CD8-positive, alpha-beta memory T cell (primary cell): Measurements from ENCODE around the gene DCDC2B. TPM values are rescaled to one million over a fixed set of nuclear protein-coding genes. Genes with fewer than 3 reads are reported as not detected.
A peak's percentile ranks its signal among the peaks of the same experiment; 100 is the strongest.

Experiments
- CTCF ChIA-PET: fragments of 350-600 bp; sonication (Branson Sonifier 250); formaldehyde crosslinking; loops from one replicate; lab custom pipeline; 2021; ENCODE audit warnings: antibody characterized with exemption; lab: Charles Lee
- POLR2A ChIA-PET: fragments of 350-600 bp; sonication (Branson Sonifier 250); formaldehyde crosslinking; loops from one replicate; lab custom pipeline; 2021; ENCODE audit warnings: antibody characterized with exemption; lab: Charles Lee
- DNase-seq, 5 donors: peaks; one replicate each; pipeline versions ENCODE4 v3.0.0 to v3.0.0-alpha.2; 2020 to 2022; ENCODE audit warnings: mixed read lengths in 1 of 5
- H3K27ac ChIP-seq: one replicate; pipeline ENCODE4 v1.7.0; 2013; ENCODE audit warnings: low read depth, mild to moderate bottlenecking, low read length, moderate library complexity
- H3K27me3 ChIP-seq: 2 replicates; pipeline ENCODE4 v1.7.0; 2013; ENCODE audit warnings: low read length, mild to moderate bottlenecking; ENCODE audit not compliant: insufficient read depth, poor library complexity, severe bottlenecking
- H3K36me3 ChIP-seq: 2 replicates; pipeline ENCODE4 v1.7.0; 2013; ENCODE audit warnings: mild to moderate bottlenecking, low read length, moderate library complexity; ENCODE audit not compliant: insufficient read depth
- H3K4me1 ChIP-seq: 2 replicates; pipeline ENCODE4 v1.7.0; 2013; ENCODE audit warnings: mild to moderate bottlenecking, low read length, moderate library complexity; ENCODE audit not compliant: insufficient read depth
- H3K4me3 ChIP-seq: 2 replicates; pipeline ENCODE4 v1.7.0; 2013; ENCODE audit warnings: mild to moderate bottlenecking, low read length
- H3K9me3 ChIP-seq: 2 replicates; pipeline ENCODE4 v1.7.0; 2013; ENCODE audit warnings: mild to moderate bottlenecking, low read length
- H3K27ac Mint-ChIP-seq, 8 donors: one replicate each; pipeline ENCODE4 v1.8.0; 2020 to 2021; ENCODE audit warnings: mixed read lengths in 8 of 8, mild to moderate bottlenecking in 6 of 8, inconsistent platforms in 3 of 8, moderate library complexity in 3 of 8
- H3K27me3 Mint-ChIP-seq, 2 donors: one replicate each; pipeline ENCODE4 v1.8.0; 2020 to 2021; ENCODE audit warnings: mixed read lengths in 2 of 2, mild to moderate bottlenecking in 1 of 2, moderate library complexity in 1 of 2
- H3K36me3 Mint-ChIP-seq, 3 donors: one replicate each; pipeline ENCODE4 v1.8.0; 2020 to 2021; ENCODE audit warnings: mixed read lengths in 3 of 3, inconsistent platforms in 1 of 3, mild to moderate bottlenecking in 1 of 3
- H3K4me1 Mint-ChIP-seq, 3 donors: one replicate each; pipeline ENCODE4 v1.8.0; 2020 to 2021; ENCODE audit warnings: mixed read lengths in 3 of 3, inconsistent platforms in 1 of 3, mild to moderate bottlenecking in 1 of 3
- H3K4me3 Mint-ChIP-seq, 7 donors: one replicate each; pipeline ENCODE4 v1.8.0; 2020 to 2021; ENCODE audit warnings: mixed read lengths in 7 of 7, mild to moderate bottlenecking in 6 of 7, moderate library complexity in 4 of 7, inconsistent platforms in 2 of 7
- H3K9me3 Mint-ChIP-seq, 5 donors: one replicate each; pipeline ENCODE4 v1.8.0; 2020 to 2022; ENCODE audit warnings: mixed read lengths in 5 of 5, mild to moderate bottlenecking in 3 of 5, moderate library complexity in 2 of 5, inconsistent platforms in 1 of 5
- polyA plus RNA-seq: library from polyadenylated mRNA; unstranded; fragments of 300-500 nt; fragmentation: Illumina TruSeq; gene quantifications from one replicate; pipeline ENCODE4 v1.2.3, GENCODE V29; 2021
- total RNA-seq, 2 experiments: library from RNA; stranded (reverse); gene quantifications; one replicate each; pipeline ENCODE4 v1.2.3, GENCODE V29; 2021

Gene DCDC2B
- total and polyA plus RNA-seq, 3 experiments from 2014 or later = 0.11 to 0.13 TPM; not detected in 1

- CTCF ChIA-PET = interaction anchor here (0.5 to 4.0 kb wide), 5 partner anchors 9 to 200 kb away, joined by 3 to 11 read pairs (median 5); no protein-coding TSS in a partner anchor
- peaks cover 43 to 77% (median 53%) of the 10 kb centered on the region in 3 donors for H3K4me1 Mint-ChIP-seq
- peak overlapping the region; percentile 96 for H3K4me3 ChIP-seq
Observed at GRCh38 chr1:32201011-32201855, 7.7 kb upstream of the DCDC2B start.

GRCh38 chr1:32204943-32205361 lies 3.9 kb upstream of the DCDC2B start:
- H3K27ac Mint-ChIP-seq = peak overlapping the region; percentile 26 to 98 (median 91)
- Histone ChIP-seq H3K27me3 (no peaks in the 10 kb centered on the region), H3K4me1 (peaks cover 33% of the 10 kb centered on the region), H3K36me3 (no peaks in the 10 kb centered on the region), H3K4me3 (peak overlapping the region; percentile 86), H3K27ac (peak overlapping the region; percentile 76), H3K9me3 (no peaks in the 10 kb centered on the region)
- H3K27me3 Mint-ChIP-seq = peaks cover 0 to 2% of the 10 kb centered on the region in 2 donors
- H3K4me1 Mint-ChIP-seq = peaks cover 26 to 50% (median 37%) of the 10 kb centered on the region in 3 donors
- H3K9me3 Mint-ChIP-seq = no peaks in the 10 kb centered on the region
- no peak for DNase-seq
- H3K36me3 Mint-ChIP-seq = peaks cover 0 to 8% (median 0%) of the 10 kb centered on the region in 3 donors
- ChIA-PET POLR2A (interaction anchor here (1.6 to 1.7 kb wide), 2 partner anchors 25 to 189 kb away, joined by 4 to 9 read pairs; partner anchors contain the start of gene BSDC1), CTCF (interaction anchor here (1.0 to 1.9 kb wide), 3 partner anchors 12 to 43 kb away, joined by 3 to 6 read pairs (median 3); no protein-coding TSS in a partner anchor)
- peak overlapping the region; percentile 86 to 96 (median 87) for H3K4me3 Mint-ChIP-seq

More at GRCh38 chr1:32201011-32201855, 7.7 kb upstream of the DCDC2B start:
- POLR2A ChIA-PET = interaction anchor here (1.0 to 2.4 kb wide), 8 partner anchors 10 to 193 kb away, joined by 3 to 12 read pairs (median 4); partner anchors contain the start of genes BSDC1, KPNA6, MARCKSL1 and TXLNA
- Histone ChIP-seq H3K4me1 (peaks cover 47% of the 10 kb centered on the region), H3K27me3 (no peaks in the 10 kb centered on the region), H3K36me3 (no peaks in the 10 kb centered on the region), H3K27ac (peak overlapping the region; percentile 81), H3K9me3 (no peaks in the 10 kb centered on the region)
- Mint-ChIP-seq H3K36me3 (peaks cover 0 to 23% (median 2%) of the 10 kb centered on the region in 3 donors), H3K9me3 (no peaks in the 10 kb centered on the region), H3K4me3 (peak overlapping the region; percentile 83 to 98 (median 92)), H3K27me3 (peaks cover 0 to 2% of the 10 kb centered on the region in 2 donors), H3K27ac (peak overlapping the region; percentile 86 to 99 (median 96))
- DNase-seq = peak; percentile 71 to 86 (median 77)

GRCh38 chr1:32205401-32206370 lies 3.2 kb upstream of the DCDC2B start, which contains the start of gene IQCC:
TSS of gene IQCC (plus strand) at chr1:32205671. CDS start at chr1:32205682, 11 bp downstream.
- Mint-ChIP-seq H3K4me1 (peaks cover 20 to 45% (median 31%) of the 10 kb centered on the region in 3 donors), H3K27me3 (no peaks in the 10 kb centered on the region), H3K4me3 (peak within 1 kb of the TSS; percentile 86 to 96 (median 87)), H3K27ac (peak within 1 kb of the TSS; percentile 65 to 98 (median 91)), H3K9me3 (no peaks in the 10 kb centered on the region), H3K36me3 (peaks cover 0 to 6% (median 0%) of the 10 kb centered on the region in 3 donors)
- H3K27me3 ChIP-seq = no peaks in the 10 kb centered on the region
- peak within 1 kb of the TSS; percentile 76 for H3K27ac ChIP-seq
- DNase-seq = peak; percentile 81 to 91 (median 84)
- CTCF ChIA-PET = interaction anchor here (0.9 to 2.1 kb wide), 8 partner anchors 10 to 130 kb away, joined by 3 to 6 read pairs (median 3); partner anchors contain the start of gene MARCKSL1
- no peaks in the 10 kb centered on the region for H3K9me3 ChIP-seq
- H3K4me3 ChIP-seq = peak within 1 kb of the TSS; percentile 86
- H3K36me3 ChIP-seq = no peaks in the 10 kb centered on the region
- POLR2A ChIA-PET = interaction anchor here (0.5 to 1.7 kb wide), 6 partner anchors 9 to 189 kb away, joined by 3 to 9 read pairs (median 4); partner anchors contain the start of gene BSDC1
- H3K4me1 ChIP-seq = peaks cover 29% of the 10 kb centered on the region

GRCh38 chr1:32208469-32208868 lies 420 bp upstream of the DCDC2B start:
- Mint-ChIP-seq H3K27ac (peak overlapping the region in 2 of 8 donors; percentile 27 to 61), H3K36me3 (peaks cover 0 to 1% (median 0%) of the 10 kb centered on the region in 3 donors), H3K9me3 (no peaks in the 10 kb centered on the region), H3K4me1 (peaks cover 5 to 27% (median 15%) of the 10 kb centered on the region in 3 donors), H3K4me3 (no peak overlapping the region), H3K27me3 (no peaks in the 10 kb centered on the region)
- ChIA-PET POLR2A (interaction anchor here (0.6 kb wide), 1 partner anchor 136 kb away, joined by 3 read pairs; no protein-coding TSS in a partner anchor), CTCF (no interaction called here)
- no peaks in the 10 kb centered on the region for H3K36me3 ChIP-seq
- DNase-seq = no peak
- H3K4me1 ChIP-seq = peaks cover 17% of the 10 kb centered on the region
- no peak overlapping the region for H3K27ac ChIP-seq
- no peaks in the 10 kb centered on the region for H3K9me3 ChIP-seq
- no peaks in the 10 kb centered on the region for H3K27me3 ChIP-seq
- H3K4me3 ChIP-seq = no peak overlapping the region

- peak; percentile 32 to 66 (median 38) for DNase-seq
- Mint-ChIP-seq H3K36me3 (peaks cover 0 to 46% (median 5%) of the 10 kb centered on the region in 3 donors), H3K9me3 (no peaks in the 10 kb centered on the region), H3K4me1 (peaks cover 6 to 20% (median 20%) of the 10 kb centered on the region in 3 donors), H3K4me3 (peak overlapping the region in 1 of 7 donors; percentile 18), H3K27me3 (no peaks in the 10 kb centered on the region), H3K27ac (peak overlapping the region in 7 of 8 donors; percentile 12 to 72 (median 33))
- CTCF ChIA-PET = interaction anchor here (0.6 to 6.6 kb wide), 38 partner anchors 9 to 209 kb away, joined by 3 to 40 read pairs (median 5); partner anchors contain the start of genes BSDC1, CCDC28B, FAM167B and FAM229A
- POLR2A ChIA-PET = interaction anchor here (0.5 to 1.4 kb wide), 5 partner anchors 10 to 131 kb away, joined by 3 to 5 read pairs (median 3); partner anchors contain the start of genes IQCC, LCK and MARCKSL1
- Histone ChIP-seq H3K9me3 (no peaks in the 10 kb centered on the region), H3K36me3 (no peaks in the 10 kb centered on the region), H3K4me3 (no peak overlapping the region), H3K4me1 (peaks cover 14% of the 10 kb centered on the region), H3K27ac (no peak overlapping the region), H3K27me3 (no peaks in the 10 kb centered on the region)
Observed at GRCh38 chr1:32215629-32216480, 7.0 kb downstream of the DCDC2B start.

- Histone ChIP-seq H3K9me3 (no peaks in the 10 kb centered on the region), H3K4me3 (no peak overlapping the region), H3K27ac (no peak overlapping the region), H3K27me3 (no peaks in the 10 kb centered on the region), H3K4me1 (peaks cover 21% of the 10 kb centered on the region), H3K36me3 (no peaks in the 10 kb centered on the region)
- H3K4me1 Mint-ChIP-seq = peaks cover 13 to 27% (median 27%) of the 10 kb centered on the region in 3 donors
- no peaks in the 10 kb centered on the region for H3K27me3 Mint-ChIP-seq
- H3K9me3 Mint-ChIP-seq = no peaks in the 10 kb centered on the region
- ChIA-PET POLR2A (interaction anchor here (0.5 to 1.4 kb wide), 3 partner anchors 15 to 49 kb away, joined by 3 to 6 read pairs (median 3); partner anchors contain the start of gene LCK), CTCF (interaction anchor here (0.9 to 6.6 kb wide), 25 partner anchors 8 to 208 kb away, joined by 3 to 40 read pairs (median 6); partner anchors contain the start of genes BSDC1, CCDC28B, FAM167B and FAM229A)
- DNase-seq = no peak
- H3K4me3 Mint-ChIP-seq = no peak overlapping the region
- H3K36me3 Mint-ChIP-seq = peaks cover 0 to 46% (median 5%) of the 10 kb centered on the region in 3 donors
- peak overlapping the region in 1 of 8 donors; percentile 17 for H3K27ac Mint-ChIP-seq
Observed at GRCh38 chr1:32216566-32216965, 7.7 kb downstream of the DCDC2B start.
